Measurements from ENCODE around the gene CKS2.

DNA sequence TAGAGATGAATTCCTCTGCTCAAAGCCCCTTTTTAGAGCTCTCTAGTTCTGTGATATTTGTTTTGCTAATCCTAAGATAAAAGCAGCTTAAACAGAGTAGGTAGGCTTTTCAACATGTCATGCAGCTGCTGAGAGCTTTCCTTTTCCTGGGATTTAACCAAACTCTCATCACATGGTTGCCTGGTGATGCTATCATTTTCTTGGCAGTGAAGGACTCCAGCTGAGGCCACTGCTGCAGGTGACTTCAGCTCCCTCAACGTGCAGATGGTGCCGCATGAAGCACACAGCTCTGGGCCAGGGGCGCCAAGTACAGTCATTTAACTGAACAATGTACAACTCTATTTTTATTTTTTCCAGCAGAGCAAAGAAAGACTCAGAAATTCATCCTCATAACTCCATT, 49.5 kb downstream of the CKS2 start:
- TF ChIP-seq, protein P1, sequence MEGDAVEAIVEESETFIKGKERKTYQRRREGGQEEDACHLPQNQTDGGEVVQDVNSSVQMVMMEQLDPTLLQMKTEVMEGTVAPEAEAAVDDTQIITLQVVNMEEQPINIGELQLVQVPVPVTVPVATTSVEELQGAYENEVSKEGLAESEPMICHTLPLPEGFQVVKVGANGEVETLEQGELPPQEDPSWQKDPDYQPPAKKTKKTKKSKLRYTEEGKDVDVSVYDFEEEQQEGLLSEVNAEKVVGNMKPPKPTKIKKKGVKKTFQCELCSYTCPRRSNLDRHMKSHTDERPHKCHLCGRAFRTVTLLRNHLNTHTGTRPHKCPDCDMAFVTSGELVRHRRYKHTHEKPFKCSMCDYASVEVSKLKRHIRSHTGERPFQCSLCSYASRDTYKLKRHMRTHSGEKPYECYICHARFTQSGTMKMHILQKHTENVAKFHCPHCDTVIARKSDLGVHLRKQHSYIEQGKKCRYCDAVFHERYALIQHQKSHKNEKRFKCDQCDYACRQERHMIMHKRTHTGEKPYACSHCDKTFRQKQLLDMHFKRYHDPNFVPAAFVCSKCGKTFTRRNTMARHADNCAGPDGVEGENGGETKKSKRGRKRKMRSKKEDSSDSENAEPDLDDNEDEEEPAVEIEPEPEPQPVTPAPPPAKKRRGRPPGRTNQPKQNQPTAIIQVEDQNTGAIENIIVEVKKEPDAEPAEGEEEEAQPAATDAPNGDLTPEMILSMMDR (conservative IDR thresholded peaks at IDR 0.05 in 1 of 2, IDR thresholded peaks at IDR 0.05 in 1 of 2; ENCODE audit: extremely low read depth in 1 of 2, insufficient read depth in 1 of 2, low read depth in 1 of 2, low read length in 2 of 2), result no peak
- TF ChIP-seq EZH2 (IDR thresholded peaks at IDR 0.05; ENCODE audit: borderline replicate concordance, low read length), result no peak

All from mammary epithelial cell (primary cell).